Endodermal cell (in vitro differentiated cells): ENCODE data around the gene ADIPOR2. TPM values are rescaled to one million over a fixed set of nuclear protein-coding genes. Genes with fewer than 3 reads are reported as not detected.

ENCODE experiments used
- DNase-seq: peaks from one replicate; pipeline ENCODE4 v3.0.0-alpha.2; 2017
- H3K27ac ChIP-seq: 2 replicates; pipeline ENCODE4 v1.5.1; 2013; ENCODE audit warnings: mild to moderate bottlenecking, low read depth, low read length, moderate library complexity
- H3K27me3 ChIP-seq: 2 replicates; pipeline ENCODE4 v1.6.1; 2013; ENCODE audit warnings: mild to moderate bottlenecking, low read length, moderate library complexity; ENCODE audit not compliant: insufficient read depth, control insufficient read depth, poor library complexity, severe bottlenecking
- H3K36me3 ChIP-seq: 2 replicates; pipeline ENCODE4 v1.7.0; 2013; ENCODE audit warnings: mild to moderate bottlenecking, low read length, moderate library complexity; ENCODE audit not compliant: control insufficient read depth, insufficient read depth
- H3K4me1 ChIP-seq: one replicate; pipeline ENCODE4 v1.7.0; 2013; ENCODE audit warnings: low read length; ENCODE audit not compliant: control insufficient read depth, insufficient read depth
- H3K4me3 ChIP-seq: 2 replicates; pipeline ENCODE4 v1.5.1; 2013; ENCODE audit warnings: mild to moderate bottlenecking, low read length, moderate library complexity
- H3K9ac ChIP-seq: 2 replicates; pipeline ENCODE4 v1.6.1; 2013; ENCODE audit warnings: mild to moderate bottlenecking, low read length, moderate library complexity; ENCODE audit not compliant: poor library complexity, severe bottlenecking; ENCODE audit errors: extremely low read depth
- H3K9me3 ChIP-seq: 2 replicates; pipeline ENCODE4 v1.6.1; 2013; ENCODE audit warnings: mild to moderate bottlenecking, low read length, moderate library complexity; ENCODE audit not compliant: control insufficient read depth
- H3K27ac Mint-ChIP-seq: 2 replicates; pipeline ENCODE4 v1.8.0; 2020; ENCODE audit warnings: mixed read lengths
- H3K27me3 Mint-ChIP-seq: 2 replicates; pipeline ENCODE4 v1.8.0; 2021; ENCODE audit warnings: mild to moderate bottlenecking, mixed read lengths; ENCODE audit not compliant: insufficient read depth
- H3K36me3 Mint-ChIP-seq: 2 replicates; pipeline ENCODE4 v1.8.0; 2020; ENCODE audit warnings: low read depth, mixed read lengths
- H3K4me1 Mint-ChIP-seq: 2 replicates; pipeline ENCODE4 v1.8.0; 2020; ENCODE audit warnings: mixed read lengths
- H3K4me3 Mint-ChIP-seq: 2 replicates; pipeline ENCODE4 v1.8.0; 2020; ENCODE audit warnings: mild to moderate bottlenecking, moderate library complexity, mixed read lengths
- H3K9me3 Mint-ChIP-seq: 2 replicates; pipeline ENCODE4 v1.8.0; 2020; ENCODE audit warnings: mild to moderate bottlenecking, mixed read lengths
- CTCF ChIP-seq: fragments of 200-600 bp; sonication (generic); conservative IDR thresholded peaks from 2 replicates; pipeline ENCODE4 v1.5.0; 2021; ENCODE audit warnings: antibody characterized with exemption, mild to moderate bottlenecking
- WGBS, 2 experiments: methylation state at CpG; one replicate each; pipeline versions ENCODE4 v1.1.5 to v1.1.7; 2013; ENCODE audit warnings: missing lambda C conversion rate in 2 of 2, mixed read lengths in 1 of 2; ENCODE audit not compliant: insufficient coverage in 1 of 2, insufficient read length in 1 of 2; 5-methylcytosine and 5-hydroxymethylcytosine counted together
- total RNA-seq, 2 donors: library from RNA; stranded (reverse); fragmentation: NEBNext Ultra II Directional in 1 of 2; extraction: Animal tissue kit (Norgen Biotek cat#: 25700) in 1 of 2; gene quantifications; 2 replicates in 1 of 2; 3 replicates in 1 of 2; pipeline ENCODE4 v1.2.1, GENCODE V29; 2021

The ADIPOR2 gene
- total RNA-seq, 2 donors from 2014 or later: 53.7 to 124 TPM

- H3K9me3 Mint-ChIP-seq: no peaks in the 10 kb centered on the region
- no peaks in the 10 kb centered on the region for H3K27me3 Mint-ChIP-seq
- 93 to 95% methylated on average over 5 to 7 of the region's 7 CpGs for WGBS, 2 experiments
- H3K27ac Mint-ChIP-seq: no peak overlapping the region
- Histone ChIP-seq H3K9me3 (no peaks in the 10 kb centered on the region), H3K9ac (no peak overlapping the region), H3K4me3 (no peak overlapping the region), H3K36me3 (no peaks in the 10 kb centered on the region), H3K27me3 (no peaks in the 10 kb centered on the region), H3K4me1 (no peaks in the 10 kb centered on the region), H3K27ac (no peak overlapping the region)
- no peaks in the 10 kb centered on the region for H3K36me3 Mint-ChIP-seq
- DNase-seq: no peak
- TF ChIP-seq CTCF: no peak
- H3K4me3 Mint-ChIP-seq: no peak overlapping the region
- H3K4me1 Mint-ChIP-seq: peaks cover 2% of the 10 kb centered on the region
Observed at GRCh38 chr12:1806301-1807086, 115.6 kb downstream of the ADIPOR2 start.

DNA sequence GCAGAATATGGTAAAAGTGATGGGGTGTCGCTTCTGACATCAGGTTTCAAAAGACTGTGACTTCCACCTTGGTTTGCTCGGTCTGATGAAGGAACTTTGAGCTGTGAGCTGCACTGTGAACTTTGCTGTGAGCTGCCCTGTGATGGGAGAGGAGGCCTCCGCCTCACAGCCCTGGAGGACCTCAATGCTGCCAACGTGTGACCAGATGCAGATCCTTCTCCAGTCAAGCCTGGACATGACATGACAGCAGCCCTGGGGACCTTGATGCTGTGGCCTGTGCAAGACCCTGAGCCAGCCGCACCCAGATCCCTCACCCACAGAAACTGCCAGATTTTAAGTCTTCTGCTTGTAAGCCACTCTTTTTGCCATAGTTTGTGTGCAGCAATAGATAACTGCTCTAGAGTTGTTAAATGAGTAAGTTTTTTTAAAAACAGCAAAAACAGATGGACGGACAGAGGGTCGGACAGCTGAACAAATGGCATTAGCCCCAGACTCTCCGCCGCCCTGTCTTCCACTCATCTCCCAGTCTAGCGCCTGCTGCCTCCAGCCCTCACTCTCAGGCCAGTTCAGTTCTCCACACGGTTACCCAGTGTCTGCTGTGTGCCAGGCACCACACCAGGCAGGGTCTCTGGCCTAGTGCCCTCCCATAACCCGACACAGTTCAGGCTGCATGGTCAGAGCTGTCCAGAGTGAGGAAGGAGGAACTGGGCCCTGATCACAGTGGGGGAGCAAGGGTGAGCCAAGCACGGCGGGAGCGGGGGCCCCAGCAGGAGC lies 116.4 kb downstream of the ADIPOR2 start:
- WGBS, 2 experiments: 91 to 96% methylated on average over 11 to 15 of the region's 15 CpGs
- H3K4me3 Mint-ChIP-seq: no peak overlapping the region
- Histone ChIP-seq H3K4me1 (no peaks in the 10 kb centered on the region), H3K9ac (no peak overlapping the region), H3K27me3 (no peaks in the 10 kb centered on the region), H3K27ac (no peak overlapping the region), H3K4me3 (no peak overlapping the region), H3K36me3 (no peaks in the 10 kb centered on the region), H3K9me3 (no peaks in the 10 kb centered on the region)
- no peaks in the 10 kb centered on the region for H3K27me3 Mint-ChIP-seq
- no peaks in the 10 kb centered on the region for H3K9me3 Mint-ChIP-seq
- H3K36me3 Mint-ChIP-seq: no peaks in the 10 kb centered on the region
- peaks cover 2% of the 10 kb centered on the region for H3K4me1 Mint-ChIP-seq
- H3K27ac Mint-ChIP-seq: no peak overlapping the region
- no peak for DNase-seq
- TF ChIP-seq CTCF: no peak

GRCh38 chr12:1808036-1808797 lies 117.3 kb downstream of the ADIPOR2 start:
- Mint-ChIP-seq H3K27ac (no peak overlapping the region), H3K4me1 (peaks cover 2% of the 10 kb centered on the region), H3K4me3 (no peak overlapping the region), H3K9me3 (no peaks in the 10 kb centered on the region), H3K27me3 (no peaks in the 10 kb centered on the region), H3K36me3 (no peaks in the 10 kb centered on the region)
- no peak for DNase-seq
- Histone ChIP-seq H3K36me3 (no peaks in the 10 kb centered on the region), H3K9me3 (no peaks in the 10 kb centered on the region), H3K27ac (no peak overlapping the region), H3K27me3 (no peaks in the 10 kb centered on the region), H3K9ac (no peak overlapping the region), H3K4me1 (no peaks in the 10 kb centered on the region), H3K4me3 (no peak overlapping the region)
- 90 to 97% methylated on average over 13 to 19 of the region's 19 CpGs for WGBS, 2 experiments
- TF ChIP-seq CTCF: no peak
